ENCODE data around the gene WWC2.
A peak's percentile ranks its signal among the peaks of the same experiment; 100 is the strongest.

Gene WWC2

GRCh38 chr4:183106839-183107238, 7.8 kb downstream of the WWC2 start:
- Histone ChIP-seq H3K9me3 (ENCODE audit: control insufficient read depth, low read length) (no peaks in the 10 kb centered on the region), H2AK5ac (ENCODE audit: low read length, severe bottlenecking) (no peak overlapping the region), H3K4me2 (ENCODE audit: low read length, poor library complexity, severe bottlenecking) (no peak overlapping the region), H2AFZ (ENCODE audit: low read depth, low read length) (no peak overlapping the region), H3K27me3 (ENCODE audit: control insufficient read depth in 1 of 2, insufficient read depth in 1 of 2, low read length in 2 of 2) (no peaks in the 10 kb centered on the region), H2BK15ac (ENCODE audit: low read depth, poor library complexity, severe bottlenecking) (peak overlapping the region; percentile 91), H3K14ac (ENCODE audit: low read length in 2 of 2) (no peak overlapping the region), H2BK12ac (ENCODE audit: low read length in 2 of 2) (no peak overlapping the region), H3K36me3 (ENCODE audit: control insufficient read depth in 1 of 2, insufficient read depth in 2 of 2, low read depth in 1 of 2, low read length in 2 of 2) (no peaks in the 10 kb centered on the region), H2BK120ac (ENCODE audit: low read depth, low read length) (no peak overlapping the region), H3K4me3 (ENCODE audit: insufficient read depth in 1 of 2, low read depth in 1 of 2, low read length in 2 of 2) (no peak overlapping the region), H3K9ac (ENCODE audit: low read length) (no peak overlapping the region), H4K91ac (ENCODE audit: low read length) (no peak overlapping the region), H3K18ac (ENCODE audit: low read depth in 1 of 2, low read length in 2 of 2) (no peak overlapping the region), H3K23ac (ENCODE audit: low read length in 2 of 2) (no peak overlapping the region), H3K79me1 (replicated peaks; ENCODE audit: low read length, poor library complexity, severe bottlenecking) (no peaks in the 10 kb centered on the region), H3K27ac (ENCODE audit: low read length, poor library complexity, severe bottlenecking) (no peak overlapping the region), H4K8ac (ENCODE audit: low read length) (no peak overlapping the region), H2BK5ac (ENCODE audit: low read depth, low read length, poor library complexity, severe bottlenecking) (no peak overlapping the region), H3K4ac (ENCODE audit: low read depth in 1 of 2, low read length in 2 of 2) (no peak overlapping the region), H3K4me1 (ENCODE audit: control insufficient read depth, insufficient read depth, low read depth, low read length) (peaks cover 6% of the 10 kb centered on the region)
- DNase-seq = peak; percentile 53
- WGBS = 97% methylated on average over 4 of the region's 4 CpGs

DNA sequence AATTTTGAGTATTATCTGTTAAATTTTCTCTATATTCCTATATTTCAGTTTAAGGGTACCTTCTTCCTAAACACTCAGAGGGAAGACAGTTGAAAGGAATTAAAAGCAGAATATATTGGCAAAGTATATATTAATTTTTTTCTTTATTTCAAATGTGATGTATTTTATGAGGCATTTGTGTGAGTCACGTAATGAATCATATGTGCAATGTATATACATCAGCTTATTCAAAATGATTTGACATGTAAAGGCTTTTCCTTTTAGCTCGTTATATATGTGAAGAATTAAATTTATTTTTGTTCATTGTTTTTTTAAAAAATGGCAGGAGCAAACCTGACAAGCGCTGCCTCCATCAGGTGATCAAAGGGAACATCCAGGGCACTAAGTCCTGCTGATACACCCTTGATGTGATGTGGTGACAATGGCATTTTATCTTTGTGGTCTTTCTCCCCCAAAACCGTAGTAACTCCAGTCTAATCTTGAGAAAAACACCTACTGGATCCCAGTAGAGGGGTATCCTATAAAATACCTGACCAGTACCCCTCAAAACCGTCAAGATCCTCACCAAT, 8.9 kb downstream of the WWC2 start:
- H4K8ac ChIP-seq (ENCODE audit: low read length) = no peak overlapping the region
- H2BK15ac ChIP-seq (ENCODE audit: low read depth, poor library complexity, severe bottlenecking) = no peak overlapping the region
- H2BK12ac ChIP-seq (ENCODE audit: low read length in 2 of 2) = no peak overlapping the region
- H3K36me3 ChIP-seq (ENCODE audit: control insufficient read depth in 1 of 2, insufficient read depth in 2 of 2, low read depth in 1 of 2, low read length in 2 of 2) = no peaks in the 10 kb centered on the region
- no peak overlapping the region for H3K23ac ChIP-seq (ENCODE audit: low read length in 2 of 2)
- no peak overlapping the region for H3K4ac ChIP-seq (ENCODE audit: low read depth in 1 of 2, low read length in 2 of 2)
- DNase-seq = no peak
- no peak overlapping the region for H3K9ac ChIP-seq (ENCODE audit: low read length)
- H3K79me1 ChIP-seq (replicated peaks; ENCODE audit: low read length, poor library complexity, severe bottlenecking) = no peaks in the 10 kb centered on the region
- no peak overlapping the region for H3K14ac ChIP-seq (ENCODE audit: low read length in 2 of 2)
- H3K4me1 ChIP-seq (ENCODE audit: control insufficient read depth, insufficient read depth, low read depth, low read length) = peaks cover 6% of the 10 kb centered on the region
- H2BK120ac ChIP-seq (ENCODE audit: low read depth, low read length) = no peak overlapping the region
- no peak overlapping the region for H4K91ac ChIP-seq (ENCODE audit: low read length)
- no peak overlapping the region for H3K4me2 ChIP-seq (ENCODE audit: low read length, poor library complexity, severe bottlenecking)
- WGBS = 83% methylated on average over 3 of the region's 5 CpGs
- no peak overlapping the region for H2AK5ac ChIP-seq (ENCODE audit: low read length, severe bottlenecking)
- H3K27me3 ChIP-seq (ENCODE audit: control insufficient read depth in 1 of 2, insufficient read depth in 1 of 2, low read length in 2 of 2) = no peaks in the 10 kb centered on the region
- no peaks in the 10 kb centered on the region for H3K9me3 ChIP-seq (ENCODE audit: control insufficient read depth, low read length)
- no peak overlapping the region for H3K27ac ChIP-seq (ENCODE audit: low read length, poor library complexity, severe bottlenecking)
- no peak overlapping the region for H3K4me3 ChIP-seq (ENCODE audit: insufficient read depth in 1 of 2, low read depth in 1 of 2, low read length in 2 of 2)
- H2AFZ ChIP-seq (ENCODE audit: low read depth, low read length) = no peak overlapping the region
- H2BK5ac ChIP-seq (ENCODE audit: low read depth, low read length, poor library complexity, severe bottlenecking) = no peak overlapping the region
- no peak overlapping the region for H3K18ac ChIP-seq (ENCODE audit: low read depth in 1 of 2, low read length in 2 of 2)

DNA sequence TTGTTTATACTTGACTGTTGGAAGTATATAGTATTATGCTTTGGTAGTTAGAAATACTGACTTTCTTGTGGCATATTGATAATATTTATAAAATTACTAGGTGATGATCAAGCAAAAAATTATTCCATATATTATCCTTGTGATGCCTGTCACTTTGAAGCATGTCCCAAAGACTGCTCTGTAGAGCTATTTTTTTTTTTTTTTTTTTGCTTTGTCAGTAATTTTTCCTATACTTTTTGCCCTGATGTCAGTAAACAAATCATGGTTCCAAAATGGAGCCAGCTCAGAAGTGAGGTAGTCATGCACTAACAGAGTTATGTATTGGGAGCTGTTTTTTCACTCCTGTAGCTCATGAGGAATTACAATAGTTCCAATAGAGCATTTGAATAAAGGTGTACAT, 11.2 kb downstream of the WWC2 start:
- H3K27ac ChIP-seq (ENCODE audit: low read length, poor library complexity, severe bottlenecking) = no peak overlapping the region
- no peak overlapping the region for H2AFZ ChIP-seq (ENCODE audit: low read depth, low read length)
- no peak overlapping the region for H3K18ac ChIP-seq (ENCODE audit: low read depth in 1 of 2, low read length in 2 of 2)
- no peak overlapping the region for H4K91ac ChIP-seq (ENCODE audit: low read length)
- no peak overlapping the region for H2BK5ac ChIP-seq (ENCODE audit: low read depth, low read length, poor library complexity, severe bottlenecking)
- H2BK15ac ChIP-seq (ENCODE audit: low read depth, poor library complexity, severe bottlenecking) = no peak overlapping the region
- no peak overlapping the region for H4K8ac ChIP-seq (ENCODE audit: low read length)
- H3K4me2 ChIP-seq (ENCODE audit: low read length, poor library complexity, severe bottlenecking) = no peak overlapping the region
- H2BK120ac ChIP-seq (ENCODE audit: low read depth, low read length) = no peak overlapping the region
- no peak overlapping the region for H3K9ac ChIP-seq (ENCODE audit: low read length)
- H3K4me3 ChIP-seq (ENCODE audit: insufficient read depth in 1 of 2, low read depth in 1 of 2, low read length in 2 of 2) = no peak overlapping the region
- H3K23ac ChIP-seq (ENCODE audit: low read length in 2 of 2) = no peak overlapping the region
- H3K4ac ChIP-seq (ENCODE audit: low read depth in 1 of 2, low read length in 2 of 2) = no peak overlapping the region
- H3K9me3 ChIP-seq (ENCODE audit: control insufficient read depth, low read length) = no peaks in the 10 kb centered on the region
- no peak overlapping the region for H3K14ac ChIP-seq (ENCODE audit: low read length in 2 of 2)
- peaks cover 8% of the 10 kb centered on the region for H3K4me1 ChIP-seq (ENCODE audit: control insufficient read depth, insufficient read depth, low read depth, low read length)
- H3K27me3 ChIP-seq (ENCODE audit: control insufficient read depth in 1 of 2, insufficient read depth in 1 of 2, low read length in 2 of 2) = no peaks in the 10 kb centered on the region
- H3K79me1 ChIP-seq (replicated peaks; ENCODE audit: low read length, poor library complexity, severe bottlenecking) = peaks cover 2% of the 10 kb centered on the region
- no peaks in the 10 kb centered on the region for H3K36me3 ChIP-seq (ENCODE audit: control insufficient read depth in 1 of 2, insufficient read depth in 2 of 2, low read depth in 1 of 2, low read length in 2 of 2)
- no peak for DNase-seq
- no peak overlapping the region for H2AK5ac ChIP-seq (ENCODE audit: low read length, severe bottlenecking)
- no peak overlapping the region for H2BK12ac ChIP-seq (ENCODE audit: low read length in 2 of 2)

- WGBS = 99% methylated on average over 4 of the region's 4 CpGs
- H3K36me3 ChIP-seq (ENCODE audit: control insufficient read depth in 1 of 2, insufficient read depth in 2 of 2, low read depth in 1 of 2, low read length in 2 of 2) = no peaks in the 10 kb centered on the region
These were observed 12.4 kb downstream of the WWC2 start for GRCh38 chr4:183111452-183111885.

More at GRCh38 chr4:183111452-183111885, 12.4 kb downstream of the WWC2 start:
- H3K4ac ChIP-seq (ENCODE audit: low read depth in 1 of 2, low read length in 2 of 2) = no peak overlapping the region
- H2AFZ ChIP-seq (ENCODE audit: low read depth, low read length) = no peak overlapping the region
- DNase-seq = no peak
- no peak overlapping the region for H3K27ac ChIP-seq (ENCODE audit: low read length, poor library complexity, severe bottlenecking)
- peaks cover 2% of the 10 kb centered on the region for H3K79me1 ChIP-seq (replicated peaks; ENCODE audit: low read length, poor library complexity, severe bottlenecking)
- H4K8ac ChIP-seq (ENCODE audit: low read length) = no peak overlapping the region
- no peak overlapping the region for H3K4me2 ChIP-seq (ENCODE audit: low read length, poor library complexity, severe bottlenecking)
- H3K4me1 ChIP-seq (ENCODE audit: control insufficient read depth, insufficient read depth, low read depth, low read length) = peaks cover 8% of the 10 kb centered on the region
- no peak overlapping the region for H2AK5ac ChIP-seq (ENCODE audit: low read length, severe bottlenecking)
- H3K9ac ChIP-seq (ENCODE audit: low read length) = no peak overlapping the region
- no peak overlapping the region for H4K91ac ChIP-seq (ENCODE audit: low read length)
- H2BK5ac ChIP-seq (ENCODE audit: low read depth, low read length, poor library complexity, severe bottlenecking) = no peak overlapping the region
- no peak overlapping the region for H2BK15ac ChIP-seq (ENCODE audit: low read depth, poor library complexity, severe bottlenecking)
- no peak overlapping the region for H3K4me3 ChIP-seq (ENCODE audit: insufficient read depth in 1 of 2, low read depth in 1 of 2, low read length in 2 of 2)
- no peak overlapping the region for H2BK120ac ChIP-seq (ENCODE audit: low read depth, low read length)
- no peak overlapping the region for H3K23ac ChIP-seq (ENCODE audit: low read length in 2 of 2)
- no peaks in the 10 kb centered on the region for H3K9me3 ChIP-seq (ENCODE audit: control insufficient read depth, low read length)
- no peaks in the 10 kb centered on the region for H3K27me3 ChIP-seq (ENCODE audit: control insufficient read depth in 1 of 2, insufficient read depth in 1 of 2, low read length in 2 of 2)
- no peak overlapping the region for H3K14ac ChIP-seq (ENCODE audit: low read length in 2 of 2)
- H3K18ac ChIP-seq (ENCODE audit: low read depth in 1 of 2, low read length in 2 of 2) = no peak overlapping the region
- no peak overlapping the region for H2BK12ac ChIP-seq (ENCODE audit: low read length in 2 of 2)

All from mesenchymal stem cell (in vitro differentiated cells and primary cell).